Measurements from ENCODE around the gene MGP. TPM values are rescaled to one million over a fixed set of nuclear protein-coding genes. Genes with fewer than 3 reads are reported as not detected.

The MGP gene
- total and polyA plus RNA-seq, 3 donors from 2014 or later: 56.7 to 656 (median 76.8) TPM

DNA sequence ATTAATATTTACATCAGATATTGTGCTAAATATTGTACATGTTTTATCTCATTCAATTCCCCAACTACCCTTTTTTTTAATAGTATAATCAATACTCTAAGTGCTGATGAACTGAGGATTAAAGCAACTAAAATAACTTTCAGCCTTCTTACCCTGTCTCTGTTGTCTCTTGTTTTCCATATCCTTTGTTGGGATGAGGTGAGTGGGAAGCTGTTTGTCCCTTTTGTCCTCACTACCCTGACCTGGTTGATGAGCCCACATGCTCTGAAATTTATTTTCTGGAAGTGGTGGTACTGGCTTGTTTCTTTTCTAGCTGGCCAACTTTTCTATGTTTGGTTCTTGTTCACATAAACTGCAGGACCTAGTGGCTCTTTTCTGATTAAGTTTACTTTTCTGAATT, 32.8 kb downstream of the MGP start:
- TF ChIP-seq, protein P1, sequence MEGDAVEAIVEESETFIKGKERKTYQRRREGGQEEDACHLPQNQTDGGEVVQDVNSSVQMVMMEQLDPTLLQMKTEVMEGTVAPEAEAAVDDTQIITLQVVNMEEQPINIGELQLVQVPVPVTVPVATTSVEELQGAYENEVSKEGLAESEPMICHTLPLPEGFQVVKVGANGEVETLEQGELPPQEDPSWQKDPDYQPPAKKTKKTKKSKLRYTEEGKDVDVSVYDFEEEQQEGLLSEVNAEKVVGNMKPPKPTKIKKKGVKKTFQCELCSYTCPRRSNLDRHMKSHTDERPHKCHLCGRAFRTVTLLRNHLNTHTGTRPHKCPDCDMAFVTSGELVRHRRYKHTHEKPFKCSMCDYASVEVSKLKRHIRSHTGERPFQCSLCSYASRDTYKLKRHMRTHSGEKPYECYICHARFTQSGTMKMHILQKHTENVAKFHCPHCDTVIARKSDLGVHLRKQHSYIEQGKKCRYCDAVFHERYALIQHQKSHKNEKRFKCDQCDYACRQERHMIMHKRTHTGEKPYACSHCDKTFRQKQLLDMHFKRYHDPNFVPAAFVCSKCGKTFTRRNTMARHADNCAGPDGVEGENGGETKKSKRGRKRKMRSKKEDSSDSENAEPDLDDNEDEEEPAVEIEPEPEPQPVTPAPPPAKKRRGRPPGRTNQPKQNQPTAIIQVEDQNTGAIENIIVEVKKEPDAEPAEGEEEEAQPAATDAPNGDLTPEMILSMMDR (IDR thresholded peaks at IDR 0.05): no peak
- no peak for TF ChIP-seq POLR2A (IDR thresholded peaks at IDR 0.05)
- H3K27me3 ChIP-seq: no peaks in the 10 kb centered on the region
- intact Hi-C loops (cut with DNase I; ENCODE audit: low total_unique reads): no loop called here

DNA sequence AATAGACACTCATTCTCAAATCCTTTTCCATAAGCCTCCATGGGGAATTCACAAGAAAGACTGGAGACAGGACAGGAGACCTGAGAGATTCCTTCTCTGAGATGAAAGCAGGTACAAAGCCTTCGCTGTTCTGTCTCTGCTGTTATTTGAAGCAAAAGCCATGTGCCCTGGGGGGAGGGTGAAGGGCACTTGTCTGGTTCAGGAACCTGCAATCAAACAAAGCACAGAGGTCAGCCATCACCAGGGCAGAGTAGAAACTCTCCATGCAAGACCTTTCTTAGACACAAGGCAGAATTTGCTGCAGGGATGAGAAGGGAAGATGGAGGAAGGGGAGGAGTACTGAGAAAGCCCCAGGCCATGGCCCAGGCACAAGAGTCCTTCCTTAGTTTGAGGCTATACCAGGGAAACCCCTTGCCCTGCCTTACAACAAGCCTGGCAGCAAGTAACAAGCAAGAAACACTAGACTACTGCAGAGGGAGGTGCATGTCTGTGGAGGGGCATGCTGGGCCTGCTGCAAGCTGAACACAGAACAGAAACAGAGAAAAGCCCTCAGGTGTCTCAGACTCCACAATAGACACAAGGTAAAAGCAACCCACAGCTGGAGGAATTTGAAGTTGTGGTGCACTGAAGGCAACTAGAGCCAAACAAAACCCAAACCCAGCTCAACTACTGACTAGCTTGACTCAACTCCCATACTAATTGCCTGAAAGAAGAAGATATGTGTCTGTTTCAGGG, 34.6 kb downstream of the MGP start:
- no peak for DNase-seq
- TF ChIP-seq, protein P1 (IDR thresholded peaks at IDR 0.05): no peak
- Histone ChIP-seq H3K4me1 (peaks cover 19% of the 10 kb centered on the region), H3K9me3 (no peaks in the 10 kb centered on the region), H3K27me3 (no peaks in the 10 kb centered on the region), H3K27ac (no peak overlapping the region), H3K36me3 (ENCODE audit: low read depth, missing control alignments) (no peaks in the 10 kb centered on the region), H3K4me3 (no peak overlapping the region)
- intact Hi-C loops (cut with DNase I; ENCODE audit: low total_unique reads): no loop called here
- WGBS, 2 donors: 0 to 3% methylated on average over 1 of the region's 1 CpG

More for the DNA sequence above, 32.8 kb downstream of the MGP start:
- H3K9me3 ChIP-seq: no peaks in the 10 kb centered on the region
- no peak for DNase-seq
- H3K4me3 ChIP-seq: no peak overlapping the region
- H3K4me1 ChIP-seq: peaks cover 11% of the 10 kb centered on the region
- no peak overlapping the region for H3K27ac ChIP-seq
- H3K36me3 ChIP-seq (ENCODE audit: low read depth, missing control alignments): no peaks in the 10 kb centered on the region

DNA sequence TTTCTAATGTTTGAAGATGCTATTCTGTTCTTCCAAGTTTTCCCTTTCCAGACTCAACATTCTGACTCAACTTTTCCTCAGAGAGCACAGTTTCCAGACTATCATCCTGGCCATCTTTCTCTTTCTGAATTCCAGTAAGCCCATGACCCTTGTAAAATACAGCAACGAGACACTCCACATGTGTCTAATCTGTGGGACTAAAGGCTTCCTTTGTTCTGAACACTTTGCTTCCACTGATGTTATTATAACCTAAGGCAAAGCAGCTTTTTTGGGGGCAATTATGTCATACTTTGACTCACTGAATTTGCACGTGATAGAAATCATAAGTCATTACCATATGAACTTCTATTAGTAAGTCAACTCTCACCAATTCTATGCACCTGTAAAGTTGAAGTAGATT, 36.0 kb downstream of the MGP start:
- intact Hi-C loops (cut with DNase I; ENCODE audit: low total_unique reads): loop anchor here (10.0 kb wide), 1 partner anchor 45 kb away; no protein-coding TSS in a partner anchor
- Histone ChIP-seq H3K36me3 (ENCODE audit: low read depth, missing control alignments) (no peaks in the 10 kb centered on the region), H3K27ac (peak overlapping the region in 1 of 2 donors; percentile 50), H3K4me1 (peaks cover 22% of the 10 kb centered on the region), H3K4me3 (no peak overlapping the region), H3K9me3 (no peaks in the 10 kb centered on the region), H3K27me3 (no peaks in the 10 kb centered on the region)
- no peak for TF ChIP-seq POLR2A (IDR thresholded peaks at IDR 0.05)
- TF ChIP-seq, protein P1 (IDR thresholded peaks at IDR 0.05): no peak
- DNase-seq: no peak
- WGBS, 2 donors: 35 to 48% methylated on average over 2 of the region's 2 CpGs

DNA sequence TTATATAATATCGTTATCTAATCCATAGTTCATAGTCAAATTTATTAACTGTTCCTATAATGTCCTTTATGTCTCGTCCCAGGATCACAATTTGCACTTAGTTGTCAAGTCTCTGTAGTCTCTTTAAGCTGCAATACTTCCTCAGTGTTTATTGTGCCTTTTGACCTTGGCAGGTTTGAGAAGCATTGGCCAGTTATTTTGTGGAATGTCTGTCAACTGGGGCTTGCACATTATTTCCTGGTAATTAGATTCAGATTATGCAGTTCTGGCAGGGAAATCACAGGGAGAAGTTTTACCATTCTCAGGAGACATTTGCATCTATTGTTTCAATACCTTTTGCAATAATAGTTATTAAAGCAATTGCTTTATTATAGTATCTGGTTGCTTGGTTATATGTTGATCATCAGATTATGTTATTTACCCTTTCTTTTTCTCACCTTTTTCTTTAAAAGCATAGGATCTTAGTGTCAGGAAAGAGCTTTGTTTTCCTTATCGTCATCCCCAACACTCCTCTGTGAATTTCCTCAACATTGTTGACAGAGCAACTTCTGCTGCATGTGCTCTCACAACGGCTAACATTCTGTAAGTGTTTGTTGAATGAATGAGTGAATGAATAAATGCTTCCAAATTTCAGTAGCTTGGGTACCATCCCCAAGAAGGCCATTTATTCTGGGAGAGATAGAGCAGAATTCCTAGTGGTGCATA, 38.6 kb downstream of the MGP start:
- H3K36me3 ChIP-seq (ENCODE audit: low read depth, missing control alignments): no peaks in the 10 kb centered on the region
- H3K9me3 ChIP-seq: no peaks in the 10 kb centered on the region
- peak overlapping the region in 1 of 2 donors; percentile 70 for H3K27ac ChIP-seq
- WGBS, 2 donors: 39 to 51% methylated on average over 4 of the region's 4 CpGs
- no peak overlapping the region for H3K4me3 ChIP-seq
- intact Hi-C loops (cut with DNase I; ENCODE audit: low total_unique reads): loop anchor here (10.0 kb wide), 1 partner anchor 48 kb away; no protein-coding TSS in a partner anchor
- peaks cover 15% of the 10 kb centered on the region for H3K4me1 ChIP-seq
- no peak for DNase-seq
- TF ChIP-seq, protein P1 (IDR thresholded peaks at IDR 0.05): no peak
- TF ChIP-seq POLR2A (IDR thresholded peaks at IDR 0.05): no peak
- H3K27me3 ChIP-seq: no peaks in the 10 kb centered on the region

Measured in testis (tissue), 3 donors.